D721Med (cell line): ENCODE data around the gene METTL15.
"Not testable (repeated sequence)": the region's sequence is repeated elsewhere in the genome, so short reads cannot be mapped to it uniquely, and the experiment has no call there.

ENCODE experiments used
- DNase-seq: peaks from one replicate; pipeline ENCODE4 v3.0.0; 2011; ENCODE audit warnings: low spot score; ENCODE audit not compliant: insufficient read length
- FAIRE-seq: peaks from 2 replicates; lab custom pipeline; 2011; peaks lifted over from hg19 to GRCh38; lab: Jason Lieb, UNC
- CTCF ChIP-seq: IDR thresholded peaks from 2 replicates; pipeline ENCODE4 v1.5.1; 2012; ENCODE audit warnings: mild to moderate bottlenecking, control low read depth; ENCODE audit not compliant: insufficient read depth; ENCODE audit errors: missing control alignments

Gene METTL15

GRCh38 chr11:28343304-28344233 lies 235.4 kb downstream of the METTL15 start:
- DNase-seq: no peak
- no peak for TF ChIP-seq CTCF
- no peak for FAIRE-seq

DNA sequence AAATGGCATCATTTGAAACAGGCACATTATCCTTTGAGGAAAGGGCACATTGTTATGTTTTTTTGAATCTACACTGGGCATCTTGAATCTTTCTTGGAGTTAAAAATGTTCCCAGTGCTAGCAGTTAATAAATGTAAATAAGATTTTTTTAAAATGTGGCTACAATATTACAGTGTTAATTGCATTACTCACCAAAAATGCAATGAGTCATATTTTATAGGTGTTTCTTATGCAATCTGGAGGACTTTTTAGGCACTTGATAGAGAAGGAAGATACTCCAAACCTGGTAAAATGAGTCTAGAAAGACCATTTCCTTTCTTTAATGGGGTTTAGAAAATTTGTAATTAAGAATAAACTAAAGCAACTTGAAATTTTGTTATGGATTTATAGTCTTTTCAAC lies 238.0 kb downstream of the METTL15 start:
- no peak for TF ChIP-seq CTCF
- no peak for DNase-seq
- no peak for FAIRE-seq

- DNase-seq (no peak), FAIRE-seq (no peak)
- TF ChIP-seq CTCF: no peak
These were observed 238.5 kb downstream of the METTL15 start for GRCh38 chr11:28346721-28347120.

DNA sequence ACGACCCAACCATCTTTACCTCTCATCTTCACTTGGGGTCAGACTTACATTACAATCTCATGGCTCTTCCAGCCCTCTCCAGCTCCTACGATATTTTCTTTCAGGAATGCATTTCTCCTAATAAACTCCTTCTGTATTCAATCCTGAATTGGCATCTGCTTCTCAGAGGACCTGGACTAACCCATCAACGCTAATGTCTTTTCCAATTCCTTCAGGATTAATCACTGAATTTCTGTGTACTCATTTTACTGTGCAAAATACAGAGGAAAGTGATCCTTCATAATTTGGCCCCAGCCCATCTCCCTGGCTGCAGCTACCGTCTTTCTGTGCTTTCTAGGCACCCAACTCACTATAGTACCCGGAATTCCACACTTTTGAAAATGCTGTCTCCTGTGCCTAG lies 239.2 kb downstream of the METTL15 start:
- no peak for FAIRE-seq
- TF ChIP-seq CTCF: no peak
- no peak for DNase-seq

DNA sequence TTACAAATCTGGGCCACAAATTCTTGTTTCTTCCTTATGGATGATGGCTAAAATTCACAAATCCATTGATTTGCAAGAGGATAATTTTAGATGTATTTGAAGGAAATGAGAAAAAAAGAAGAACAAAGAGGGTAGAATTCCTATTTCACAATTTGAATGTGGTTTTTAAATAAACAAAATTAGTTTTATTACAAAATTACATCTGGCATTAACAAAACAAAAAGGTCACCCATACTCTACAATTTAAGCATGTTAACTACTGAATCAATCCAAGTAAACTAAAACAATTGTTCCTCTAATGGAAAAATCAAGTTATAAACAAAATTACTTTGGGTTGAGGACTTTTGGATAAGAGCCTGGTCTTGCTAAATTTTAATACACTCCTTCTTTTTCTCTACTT lies 242.0 kb downstream of the METTL15 start:
- DNase-seq: no peak
- FAIRE-seq: no peak
- TF ChIP-seq CTCF: no peak

- DNase-seq (no peak), FAIRE-seq (no peak)
- TF ChIP-seq CTCF: no peak
These were observed 245.8 kb downstream of the METTL15 start for GRCh38 chr11:28353991-28354390.

DNA sequence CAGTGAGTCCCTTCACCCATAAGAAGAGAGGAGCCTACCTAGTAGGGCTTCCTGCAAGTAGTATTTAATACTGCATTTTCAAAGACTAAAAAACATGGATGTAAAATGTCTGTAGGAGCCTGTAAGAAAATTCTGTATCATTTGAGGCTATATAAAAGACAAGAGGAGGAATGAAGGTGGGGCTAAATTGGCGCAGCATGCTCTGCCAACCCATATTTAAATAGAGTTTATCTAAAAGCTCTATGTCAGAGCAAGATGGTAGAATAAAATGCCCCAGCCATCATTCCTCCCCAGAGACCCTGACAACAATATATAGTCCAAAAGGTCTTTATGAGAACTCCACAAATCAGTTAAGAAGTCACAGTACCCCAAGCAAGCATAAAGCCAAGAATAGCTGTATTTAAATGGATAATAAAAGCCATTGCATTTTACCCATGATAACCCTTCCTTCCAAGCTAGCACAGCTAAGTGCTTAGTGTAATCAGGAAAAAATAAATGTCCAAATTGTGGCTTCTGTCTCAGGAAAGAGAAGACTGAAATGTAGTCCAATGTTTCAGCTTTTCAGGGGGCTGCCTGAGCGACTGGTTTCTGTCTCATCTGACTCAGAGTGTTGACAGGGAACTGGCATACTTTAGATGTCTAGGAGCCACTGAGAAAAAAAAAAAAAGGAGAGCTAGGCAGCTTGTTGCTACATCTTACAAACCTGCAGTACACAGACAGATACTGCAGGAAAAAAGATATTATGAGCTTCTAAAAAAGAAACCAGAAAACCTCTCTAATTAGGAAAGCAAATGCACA lies 258.6 kb downstream of the METTL15 start:
- no peak for FAIRE-seq
- DNase-seq: no peak
- TF ChIP-seq CTCF: no peak

DNA sequence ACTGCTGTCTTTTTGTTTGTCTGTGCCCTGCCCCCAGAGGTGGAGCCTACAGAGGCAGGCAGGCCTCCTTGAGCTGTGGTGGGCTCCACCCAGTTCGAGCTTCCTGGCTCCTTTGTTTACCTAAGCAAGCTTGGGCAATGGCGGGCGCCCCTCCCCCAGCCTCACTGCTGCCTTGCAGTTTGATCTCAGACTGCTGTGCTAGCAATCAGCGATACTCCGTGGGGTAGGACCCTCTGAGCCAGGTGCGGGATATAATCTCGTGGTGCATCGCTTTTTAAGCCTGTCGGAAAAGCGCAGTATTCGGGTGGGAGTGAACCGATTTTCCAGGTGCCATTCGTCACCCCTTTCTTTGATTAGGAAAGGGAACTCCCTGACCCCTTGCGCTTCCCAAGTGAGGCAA lies 269.9 kb downstream of the METTL15 start:
- not testable (repeated sequence) for DNase-seq, FAIRE-seq
